ENCODE results near the gene SIL1. TPM values are rescaled to one million over a fixed set of nuclear protein-coding genes. Genes with fewer than 3 reads are reported as not detected.
"Not testable (repeated sequence)": the region's sequence is repeated elsewhere in the genome, so short reads cannot be mapped to it uniquely, and the experiment has no call there.

Gene SIL1
- total RNA-seq, 1 experiment from 2014 or later = 10.7 TPM

GRCh38 chr5:139014726-139015125, 183.4 kb downstream of the SIL1 start (continued):
- TF ChIP-seq ZSCAN18 (CRISPR knock-in tag; IDR thresholded peaks at IDR 0.05) (no peak), ATF1 (CRISPR knock-in tag; IDR thresholded peaks at IDR 0.05) (no peak), CTCF (IDR thresholded peaks at IDR 0.05) (no peak), PRRX2 (CRISPR knock-in tag; IDR thresholded peaks at IDR 0.05) (no peak), IRF2 (CRISPR knock-in tag; IDR thresholded peaks at IDR 0.05; ENCODE audit: borderline replicate concordance, low read depth) (no peak), PRDM15 (CRISPR knock-in tag; IDR thresholded peaks at IDR 0.05) (no peak)

- Mint-ChIP-seq H3K27ac (no peak overlapping the region), H3K9me3 (no peaks in the 10 kb centered on the region), H3K27me3 (ENCODE audit: low read depth) (no peaks in the 10 kb centered on the region; the same call in 1 of the 2 replicates), H3K4me3 (peak overlapping the region; percentile 83), H3K4me1 (peaks cover 7% of the 10 kb centered on the region), H3K36me3 (no peaks in the 10 kb centered on the region)
- ChIA-PET CTCF (interaction anchor here (1.1 kb wide), 1 partner anchor 222 kb away, joined by 3 read pairs; no protein-coding TSS in a partner anchor), POLR2A (no interaction called here)
- ATAC-seq = peak; percentile 34; the same call in 1 of the 2 replicates
- DNase-seq (ENCODE audit: low spot score) = peak; percentile 24
- no peak for TF ChIP-seq SMAD3 (CRISPR knock-in tag; IDR thresholded peaks at IDR 0.05; ENCODE audit: borderline replicate concordance)
- TF ChIP-seq ZNF263 (CRISPR knock-in tag; IDR thresholded peaks at IDR 0.05; ENCODE audit: low read depth) = no peak
- TF ChIP-seq ZNF138 (CRISPR knock-in tag; conservative IDR thresholded peaks at IDR 0.05) = no peak
- no peak for TF ChIP-seq NR1H2 (CRISPR knock-in tag; IDR thresholded peaks at IDR 0.05)
- TF ChIP-seq ATF6 (CRISPR knock-in tag; IDR thresholded peaks at IDR 0.05) = no peak
- no peak for TF ChIP-seq MXD4 (CRISPR knock-in tag; IDR thresholded peaks at IDR 0.05; ENCODE audit: borderline replicate concordance)
- no peak for TF ChIP-seq ZMAT4 (CRISPR knock-in tag; IDR thresholded peaks at IDR 0.05)
- TF ChIP-seq NFATC4 (CRISPR knock-in tag; IDR thresholded peaks at IDR 0.05) = no peak
- no peak for TF ChIP-seq STAT6 (CRISPR knock-in tag; conservative IDR thresholded peaks at IDR 0.05; ENCODE audit: low read depth)
- TF ChIP-seq TCF7 (CRISPR knock-in tag; IDR thresholded peaks at IDR 0.05; ENCODE audit: low read depth) = no peak
- TF ChIP-seq E2F5 (CRISPR knock-in tag; IDR thresholded peaks at IDR 0.05) = no peak
- TF ChIP-seq USF1 (CRISPR knock-in tag; IDR thresholded peaks at IDR 0.05) = no peak
- no peak for TF ChIP-seq NFE2L1 (CRISPR knock-in tag; IDR thresholded peaks at IDR 0.05)
Measured at GRCh38 chr5:139012176-139012575, 186.0 kb downstream of the SIL1 start.

GRCh38 chr5:139011156-139011555, 187.0 kb downstream of the SIL1 start:
- POLR2A ChIA-PET; H3K27me3 Mint-ChIP-seq (ENCODE audit: low read depth); CTCF ChIA-PET; ATAC-seq; H3K9me3 Mint-ChIP-seq; DNase-seq (ENCODE audit: low spot score); H3K36me3 Mint-ChIP-seq; H3K4me1 Mint-ChIP-seq: not testable (repeated sequence)
- Mint-ChIP-seq H3K27ac (peak overlapping the region; percentile 91), H3K4me3 (peak overlapping the region; percentile 83)

All from WTC11 (cell line).